AG08396 (cell line): ENCODE measurements around the gene MAB21L1.

Experiments used
- DNase-seq: peaks from one replicate; pipeline ENCODE4 v3.0.0; 2012; ENCODE audit warnings: low spot score, mixed read lengths

The MAB21L1 gene

DNA sequence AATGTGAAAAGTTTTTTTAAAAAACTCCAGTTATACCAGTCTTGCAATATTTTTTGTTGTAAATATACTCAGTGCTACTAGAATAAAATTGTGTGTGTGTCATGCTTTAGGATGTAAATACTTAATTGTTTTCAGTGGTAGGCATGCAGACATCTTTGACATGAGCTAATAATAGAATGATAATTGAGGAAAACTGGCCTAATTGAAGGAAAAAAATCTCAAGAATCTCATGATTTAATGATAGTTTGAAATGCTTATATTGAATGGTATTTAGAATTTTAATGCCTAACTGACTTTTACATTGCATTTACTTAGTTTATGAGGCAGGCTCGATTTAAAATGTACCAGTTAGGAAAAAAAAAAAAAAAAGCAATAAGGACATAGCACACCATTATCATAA, 3.2 kb upstream of the MAB21L1 start:
- no peak for DNase-seq

DNA sequence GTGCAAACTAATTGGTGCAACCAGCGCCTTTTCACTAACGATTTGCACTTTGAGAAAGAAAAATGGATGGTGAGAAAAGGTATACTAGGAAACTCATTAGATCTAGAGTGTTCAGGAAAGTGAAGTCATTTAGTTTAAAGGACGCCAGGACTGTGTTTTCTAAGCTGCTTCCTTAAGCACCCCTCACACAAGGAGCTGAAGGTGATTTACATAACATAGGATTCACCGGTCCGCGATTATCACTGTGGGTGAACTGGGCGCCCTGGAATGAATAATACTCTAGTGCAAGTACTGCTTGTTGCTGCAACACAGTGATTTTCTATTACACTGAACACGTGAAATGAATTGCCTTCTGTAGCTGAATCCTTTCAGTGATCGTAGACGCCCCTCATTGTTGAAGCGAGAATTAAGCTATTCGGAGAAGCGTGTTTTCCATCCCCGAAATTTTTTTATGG, 2.6 kb upstream of the MAB21L1 start:
- DNase-seq = no peak

GRCh38 chr13:35478271-35479037, 2.0 kb upstream of the MAB21L1 start:
- no peak for DNase-seq

DNA sequence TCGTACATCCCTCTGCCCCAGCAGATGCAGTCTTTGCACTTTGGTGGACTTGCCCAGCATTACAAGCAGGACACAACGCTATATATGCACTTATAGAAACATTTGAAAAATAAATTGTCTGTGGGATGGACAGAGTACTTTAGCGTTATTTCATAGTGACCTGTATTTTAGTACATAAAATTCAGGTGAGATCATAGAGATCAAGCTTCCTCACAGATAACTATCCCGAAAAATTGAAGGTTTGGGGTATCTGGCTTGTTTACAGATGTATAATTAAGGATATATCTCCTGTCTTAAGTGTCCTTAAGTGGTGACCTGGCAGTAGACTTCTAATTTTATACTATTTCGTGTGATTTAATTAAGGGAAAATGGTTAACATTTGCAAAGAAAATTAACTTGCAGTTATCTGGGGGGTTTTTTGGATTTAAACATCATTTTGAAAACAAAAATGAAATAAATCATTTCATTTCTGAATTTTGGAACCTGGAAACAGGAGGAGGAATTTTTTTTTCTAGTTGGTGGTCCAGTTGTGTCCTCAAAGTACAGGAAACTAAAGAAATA, 977 bp upstream of the MAB21L1 start:
- no peak for DNase-seq

- DNase-seq = peak; percentile 54
Measured at GRCh38 chr13:35475212-35475959, 1.1 kb downstream of the MAB21L1 start.

GRCh38 chr13:35474496-35475211, 1.8 kb downstream of the MAB21L1 start:
- no peak for DNase-seq

DNA sequence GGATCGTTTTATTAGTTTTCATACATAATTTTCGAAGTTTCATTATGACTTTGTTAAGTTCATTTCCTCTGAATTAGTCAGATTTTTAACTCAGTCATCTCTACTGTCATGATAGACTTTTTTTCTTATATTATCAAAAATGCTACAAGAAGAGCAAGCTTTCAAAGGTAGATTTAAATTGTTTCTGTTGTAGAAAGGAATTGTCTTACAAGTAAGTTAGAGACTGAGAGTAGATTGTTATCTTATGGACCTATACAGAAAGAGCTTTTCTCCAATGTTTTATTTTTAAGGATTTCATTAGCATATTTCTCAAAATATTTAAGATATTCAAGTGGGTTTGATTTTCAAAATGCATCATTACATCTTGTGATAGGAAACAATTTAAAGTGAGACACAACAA, 2.7 kb downstream of the MAB21L1 start:
- no peak for DNase-seq

DNA sequence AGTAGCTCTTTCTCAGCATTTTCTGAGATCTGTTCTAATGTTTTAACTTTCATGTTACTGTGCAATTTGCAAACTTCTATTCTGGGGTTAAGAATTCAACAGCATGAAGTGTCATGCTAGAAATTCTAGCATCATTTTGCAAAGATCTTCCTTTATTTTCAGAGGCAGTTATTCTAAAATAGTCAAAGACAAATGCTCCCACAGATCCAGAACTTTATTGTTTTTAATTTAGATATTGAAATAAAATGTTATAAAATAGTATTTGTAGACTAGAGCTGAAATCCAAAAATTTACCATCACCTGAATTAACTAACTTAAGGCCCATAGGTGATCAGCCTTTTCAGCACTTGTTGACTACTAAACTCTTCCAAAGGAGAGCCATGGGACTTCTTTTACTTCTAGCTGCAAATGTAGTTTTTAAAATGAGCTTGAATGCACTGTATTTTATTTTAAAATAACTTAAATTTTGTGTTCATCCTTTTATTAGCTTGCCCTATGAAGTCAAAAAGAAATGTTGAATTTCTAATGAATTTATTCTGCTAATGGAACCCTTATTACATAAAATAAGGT, 3.2 kb downstream of the MAB21L1 start:
- DNase-seq = no peak

DNA sequence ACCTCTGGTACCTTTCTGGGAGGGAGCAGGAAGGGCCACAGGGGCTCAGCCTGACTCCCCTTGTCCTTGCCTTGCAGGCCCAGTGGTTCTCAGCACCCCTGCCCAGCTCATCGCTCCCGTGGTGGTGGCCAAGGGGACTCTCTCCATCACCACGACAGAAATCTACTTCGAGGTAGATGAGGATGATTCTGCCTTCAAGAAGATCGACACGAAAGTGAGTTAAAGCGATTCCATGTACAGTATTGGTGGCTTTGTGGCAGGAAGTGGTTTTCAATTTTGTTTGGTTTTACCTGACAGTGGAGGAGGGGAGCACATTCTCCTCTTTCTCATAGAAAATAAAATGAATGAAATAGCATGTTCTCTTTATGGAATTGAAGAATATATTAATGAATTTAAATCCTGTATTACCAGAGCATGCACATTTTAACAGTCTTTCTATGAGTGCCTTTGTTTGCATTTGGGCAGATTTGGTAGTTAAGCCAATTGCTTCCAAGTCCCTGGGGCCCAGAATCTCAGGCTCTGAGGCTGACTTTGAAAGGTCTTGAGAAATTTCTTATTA, 4.1 kb downstream of the MAB21L1 start:
- no peak for DNase-seq

- no peak for DNase-seq
Measured at GRCh38 chr13:35471706-35472322, 4.7 kb downstream of the MAB21L1 start.

GRCh38 chr13:35470671-35471661, 5.5 kb downstream of the MAB21L1 start:
- DNase-seq = peak; percentile 39

DNA sequence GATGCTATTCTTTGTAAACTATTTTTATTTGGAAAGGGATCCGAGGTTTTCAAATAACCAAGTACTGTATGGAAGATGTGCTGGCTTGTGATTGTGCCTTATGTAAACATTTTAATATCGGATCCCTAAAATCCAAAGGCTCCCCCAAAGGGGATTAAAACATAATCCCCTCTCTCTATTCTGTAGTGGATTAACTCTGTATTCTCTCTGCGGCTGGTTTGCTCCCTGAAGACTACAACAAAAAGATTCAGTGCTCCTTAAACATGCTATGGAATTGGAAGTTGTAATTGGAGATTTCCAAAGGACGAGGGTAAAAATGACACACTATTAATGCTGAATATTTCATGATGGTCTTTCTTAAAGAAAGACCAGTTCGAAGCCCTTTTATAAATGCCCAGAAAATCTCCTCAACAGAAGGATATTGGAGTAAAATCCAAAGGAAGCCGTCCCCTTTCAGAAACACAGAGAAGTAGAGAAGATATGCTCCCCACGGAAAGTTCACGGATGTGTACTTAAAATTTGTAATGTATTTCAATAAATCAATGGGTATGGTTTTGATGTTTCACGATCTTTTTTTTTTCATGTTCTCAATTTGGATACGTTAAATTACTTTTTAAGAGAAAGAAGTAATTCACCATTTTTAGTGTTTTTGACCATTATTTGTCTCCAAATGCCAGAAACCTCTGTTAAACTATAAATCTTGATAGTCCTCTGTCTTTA, 6.5 kb downstream of the MAB21L1 start:
- no peak for DNase-seq

DNA sequence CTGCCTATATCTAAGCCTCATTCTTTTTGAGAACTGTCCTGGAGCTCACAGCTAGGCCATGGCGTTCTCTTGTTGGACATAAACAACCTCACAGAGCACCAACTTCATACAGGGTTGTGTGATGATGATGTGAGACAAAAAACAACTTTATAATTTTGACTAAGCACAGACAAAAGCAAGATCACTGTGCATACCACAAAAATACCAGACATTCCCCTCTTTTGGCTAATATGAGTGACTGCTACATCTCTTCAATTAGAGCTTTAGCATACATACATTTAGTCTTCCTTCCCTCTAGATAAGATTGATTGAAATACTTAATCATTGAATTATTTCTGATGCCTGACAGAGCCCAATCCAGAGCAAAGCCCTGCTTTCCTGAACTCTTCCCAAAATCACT, 8.3 kb downstream of the MAB21L1 start:
- no peak for DNase-seq

DNA sequence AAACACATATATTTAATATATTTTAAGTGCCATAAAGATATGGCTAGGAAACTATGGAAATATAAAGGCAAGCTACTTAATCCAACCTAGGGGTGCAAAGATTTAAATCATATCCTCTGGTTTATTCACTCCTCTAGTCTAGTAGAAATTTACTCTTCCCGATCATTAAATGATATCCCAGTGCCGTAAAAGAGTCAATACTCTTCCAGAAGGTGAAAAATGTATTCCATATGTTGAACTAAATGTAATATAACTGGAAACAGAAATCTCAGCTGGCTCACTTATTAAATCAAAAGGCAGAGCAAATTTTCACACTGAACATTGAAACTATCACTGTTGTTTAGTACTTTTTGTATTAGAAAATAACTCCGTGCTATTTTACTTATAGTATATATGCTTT, 11.1 kb downstream of the MAB21L1 start:
- no peak for DNase-seq

DNA sequence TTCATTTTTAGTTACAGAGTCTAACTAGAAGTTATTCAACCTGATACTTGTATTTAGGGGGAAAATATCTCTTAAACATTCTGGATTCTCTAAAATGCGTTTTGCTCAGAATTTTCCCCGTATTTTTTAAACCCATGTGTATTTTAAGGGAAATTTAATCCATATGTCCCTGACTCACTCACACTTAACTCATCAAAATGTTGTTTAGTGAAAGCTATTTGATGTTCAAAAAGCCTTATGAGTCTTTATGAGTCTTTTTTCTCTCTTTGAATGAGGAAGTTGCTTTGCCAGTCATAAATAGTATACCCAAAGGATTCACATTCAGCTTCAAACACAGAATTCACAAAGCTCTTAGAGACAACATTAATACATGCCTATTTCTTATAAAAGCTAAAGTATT, 16.4 kb downstream of the MAB21L1 start:
- no peak for DNase-seq

GRCh38 chr13:35457258-35457657, 19.2 kb downstream of the MAB21L1 start:
- no peak for DNase-seq

DNA sequence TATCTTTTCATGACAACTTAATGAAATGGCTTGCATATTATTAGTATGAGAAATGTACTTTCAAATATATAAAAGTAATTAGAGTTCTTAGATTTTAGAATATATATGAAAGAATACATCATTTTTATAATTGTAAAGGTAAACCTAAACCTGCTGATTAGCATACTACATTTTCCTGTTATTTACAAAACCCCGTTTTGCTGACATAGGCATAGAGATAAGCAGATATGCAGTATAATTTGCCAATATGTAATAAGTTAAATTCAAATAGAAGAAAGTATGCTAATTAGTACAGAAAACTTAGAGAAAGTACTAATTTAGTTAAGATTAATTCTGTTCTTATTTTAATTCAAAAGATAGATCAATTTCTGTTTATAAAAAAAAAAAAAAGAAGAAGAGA, 21.5 kb downstream of the MAB21L1 start:
- DNase-seq = no peak

- no peak for DNase-seq
Measured at GRCh38 chr13:35449821-35450220, 26.7 kb downstream of the MAB21L1 start.

GRCh38 chr13:35448465-35448864, 28.0 kb downstream of the MAB21L1 start:
- no peak for DNase-seq
